ENCODE results near the gene C1orf53. TPM values are rescaled to one million over a fixed set of nuclear protein-coding genes. Genes with fewer than 3 reads are reported as not detected.

C1orf53 gene
- total and polyA plus RNA-seq, 2 experiments from 2014 or later, result 2.7 to 3.8 TPM

- Mint-ChIP-seq H3K27ac (no peak overlapping the region), H3K27me3 (ENCODE audit: insufficient read depth, low read depth, poor library complexity) (peaks cover 2% of the 10 kb centered on the region), H3K4me3 (no peak overlapping the region), H3K4me1 (peaks cover 10% of the 10 kb centered on the region; the same call in 2 of the 3 replicates), H3K9me3 (no peaks in the 10 kb centered on the region; the same call in 2 of the 3 replicates), H3K36me3 (ENCODE audit: low read depth) (no peaks in the 10 kb centered on the region)
- Histone ChIP-seq H3K4me3 (no peak overlapping the region), H3K36me3 (ENCODE audit: insufficient read depth) (no peaks in the 10 kb centered on the region), H3K4me2 (no peak overlapping the region), H2AFZ (no peak overlapping the region), H3K27ac (ENCODE audit: low read depth) (no peak overlapping the region), H3K9me2 (ENCODE audit: insufficient read depth) (no peaks in the 10 kb centered on the region), H4K20me1 (replicated peaks; ENCODE audit: insufficient read depth) (no peaks in the 10 kb centered on the region), H3K4me1 (ENCODE audit: insufficient read depth) (0 out of 2 replicates have a peak, but pooled peaks cover 3% of the 10 kb centered on the region), H3F3A (replicated peaks; ENCODE audit: low read depth) (no peaks in the 10 kb centered on the region), H3K79me2 (replicated peaks; ENCODE audit: insufficient read depth) (no peaks in the 10 kb centered on the region), H3K27me3 (ENCODE audit: insufficient read depth) (no peaks in the 10 kb centered on the region)
- ATAC-seq (no peak), DNase-seq (ENCODE audit: low spot score) (no peak)
- TF ChIP-seq ZNF462 (CRISPR knock-in tag; IDR thresholded peaks at IDR 0.05) (no peak), POLR2AphosphoS5 (IDR thresholded peaks at IDR 0.05; ENCODE audit: low read depth) (no peak), NANOG (IDR thresholded peaks at IDR 0.05; ENCODE audit: borderline replicate concordance) (no peak), CTCF (conservative IDR thresholded peaks at IDR 0.05; ENCODE audit: low read depth in 2 of 2) (no peak), CREB1 (CRISPR knock-in tag; IDR thresholded peaks at IDR 0.05; ENCODE audit: low read depth) (no peak), ETS1 (IDR thresholded peaks at IDR 0.05) (no peak), JUNB (IDR thresholded peaks at IDR 0.05; ENCODE audit: unreplicated experiment) (no peak), EZH2phosphoT487 (IDR thresholded peaks at IDR 0.05; ENCODE audit: unreplicated experiment) (no peak), EZH2 (IDR thresholded peaks at IDR 0.05; ENCODE audit: low read depth, unreplicated experiment) (no peak), ZNF114 (CRISPR knock-in tag; IDR thresholded peaks at IDR 0.05) (no peak)
Observed at GRCh38 chr1:197869490-197870077, 32.8 kb upstream of the C1orf53 start.
